Testis (tissue), 2 donors: ENCODE measurements around the gene MMD2.

Experiments
- POLR2A ChIP-seq: fragments of 450-650 bp; IDR thresholded peaks from one replicate; pipeline ENCODE4 v1.6.1; 2017; ENCODE audit warnings: antibody characterized with exemption, mild to moderate bottlenecking, moderate library complexity
- TF ChIP-seq, protein P1 (sequence below), 3 experiments: fragments of 450-650 bp in 2 of 3; fragments of 200-600 bp in 1 of 3; sonication (generic) in 1 of 3; IDR thresholded peaks; one replicate each; pipeline ENCODE4 v1.5.1; 2016 to 2019; ENCODE audit warnings: antibody characterized with exemption in 3 of 3, mild to moderate bottlenecking in 2 of 3, moderate library complexity in 1 of 3

DNA sequence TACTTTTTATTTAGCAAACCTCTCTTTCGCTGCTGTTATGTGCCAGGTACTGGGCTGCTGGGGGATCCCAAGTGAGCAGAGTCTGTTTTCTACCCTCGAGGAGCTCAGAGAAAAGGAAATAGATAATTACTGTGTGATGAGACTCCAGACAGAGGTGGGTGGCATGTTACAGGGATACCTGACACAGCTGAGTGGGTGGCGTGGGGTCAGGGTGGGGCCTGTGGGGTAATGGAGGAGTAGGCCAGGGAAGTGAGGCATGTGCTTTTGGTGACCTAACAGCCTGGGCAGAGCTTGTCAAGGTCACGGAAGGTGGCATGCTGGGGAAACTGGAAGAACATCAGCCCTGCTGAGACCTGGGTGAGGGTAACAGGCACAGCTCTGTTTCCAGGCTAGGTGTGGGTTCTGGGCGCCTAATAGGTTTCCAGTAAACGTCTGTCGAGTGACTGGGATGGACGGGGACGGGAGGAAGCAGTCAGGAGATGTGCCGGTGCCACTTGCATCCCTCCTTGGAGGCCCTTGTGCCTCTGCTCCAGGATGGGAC lies 36.5 kb upstream of the MMD2 start:
- TF ChIP-seq, protein P1, sequence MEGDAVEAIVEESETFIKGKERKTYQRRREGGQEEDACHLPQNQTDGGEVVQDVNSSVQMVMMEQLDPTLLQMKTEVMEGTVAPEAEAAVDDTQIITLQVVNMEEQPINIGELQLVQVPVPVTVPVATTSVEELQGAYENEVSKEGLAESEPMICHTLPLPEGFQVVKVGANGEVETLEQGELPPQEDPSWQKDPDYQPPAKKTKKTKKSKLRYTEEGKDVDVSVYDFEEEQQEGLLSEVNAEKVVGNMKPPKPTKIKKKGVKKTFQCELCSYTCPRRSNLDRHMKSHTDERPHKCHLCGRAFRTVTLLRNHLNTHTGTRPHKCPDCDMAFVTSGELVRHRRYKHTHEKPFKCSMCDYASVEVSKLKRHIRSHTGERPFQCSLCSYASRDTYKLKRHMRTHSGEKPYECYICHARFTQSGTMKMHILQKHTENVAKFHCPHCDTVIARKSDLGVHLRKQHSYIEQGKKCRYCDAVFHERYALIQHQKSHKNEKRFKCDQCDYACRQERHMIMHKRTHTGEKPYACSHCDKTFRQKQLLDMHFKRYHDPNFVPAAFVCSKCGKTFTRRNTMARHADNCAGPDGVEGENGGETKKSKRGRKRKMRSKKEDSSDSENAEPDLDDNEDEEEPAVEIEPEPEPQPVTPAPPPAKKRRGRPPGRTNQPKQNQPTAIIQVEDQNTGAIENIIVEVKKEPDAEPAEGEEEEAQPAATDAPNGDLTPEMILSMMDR (IDR thresholded peaks at IDR 0.05) = no peak
- TF ChIP-seq POLR2A = no peak
